Measurements from ENCODE around the gene MAMSTR.

DNA sequence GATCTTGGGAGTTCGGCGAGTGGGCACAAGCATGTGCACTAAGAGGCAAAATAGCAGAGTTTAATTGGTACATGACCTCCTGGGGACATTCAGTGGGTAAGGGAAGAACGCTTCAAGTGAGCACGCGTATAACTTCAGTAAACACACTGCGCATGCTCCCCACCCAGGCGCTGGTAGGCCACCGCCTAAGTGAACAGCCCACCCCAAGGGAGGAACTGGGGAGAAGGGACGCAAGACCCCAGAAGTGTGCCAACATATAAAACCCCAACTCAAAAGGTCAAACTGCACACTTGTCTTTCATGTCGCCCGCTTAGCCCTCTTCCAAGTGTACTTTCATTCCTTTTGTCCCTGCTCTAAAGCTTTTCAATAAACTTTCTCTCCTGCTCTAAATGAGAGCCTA, 36.2 kb downstream of the MAMSTR start:
- TF ChIP-seq GATA3 (IDR thresholded peaks at IDR 0.05; ENCODE audit: low read depth, low read length) (no peak), GATA2 (IDR thresholded peaks at IDR 0.05; ENCODE audit: low read depth, low read length) (no peak)

Measured in SH-SY5Y (cell line).